Stimulated activated naive CD8-positive, alpha-beta T cell treated with anti-CD3 and anti-CD28 coated beads, Interleukin-15, amount 100 ng/mL, for 72 hours (primary cell): ENCODE results near the gene SLC18A3.
A peak's percentile ranks its signal among the peaks of the same experiment; 100 is the strongest.

Experiments
- ATAC-seq: fragments of 150-1000 bp; cut with Tn5 transposase; 2 replicates; pipeline ENCODE4 v1.10.0; 2021; ENCODE audit warnings: mild to moderate bottlenecking, moderate library complexity
- DNase-seq, 2 donors: peaks; one replicate each; pipeline ENCODE4 v3.0.0; 2021 to 2022
- H3K27ac Mint-ChIP-seq, 2 donors: one replicate each; pipeline ENCODE4 v1.8.0; 2022; ENCODE audit warnings: mild to moderate bottlenecking in 2 of 2, mixed read lengths in 2 of 2, moderate library complexity in 2 of 2
- H3K27me3 Mint-ChIP-seq: one replicate; pipeline ENCODE4 v1.8.0; 2022; ENCODE audit warnings: mixed read lengths
- H3K4me1 Mint-ChIP-seq: one replicate; pipeline ENCODE4 v1.8.0; 2022; ENCODE audit warnings: mild to moderate bottlenecking, mixed read lengths
- H3K4me3 Mint-ChIP-seq, 2 donors: one replicate each; pipeline ENCODE4 v1.8.0; 2022; ENCODE audit warnings: mild to moderate bottlenecking in 2 of 2, mixed read lengths in 2 of 2, moderate library complexity in 1 of 2
- H3K9me3 Mint-ChIP-seq, 2 donors: one replicate each; pipeline ENCODE4 v1.8.0; 2022; ENCODE audit warnings: mixed read lengths in 2 of 2

The SLC18A3 gene

GRCh38 chr10:49613165-49613881 is 3.2 kb downstream of the SLC18A3 start:
- Mint-ChIP-seq H3K27me3 (peaks cover 98% of the 10 kb centered on the region), H3K4me3 (no peak overlapping the region), H3K27ac (no peak overlapping the region), H3K9me3 (peaks cover 0 to 15% of the 10 kb centered on the region in 2 donors), H3K4me1 (peaks cover 48% of the 10 kb centered on the region)
- DNase-seq: no peak
- no peak for ATAC-seq

- Mint-ChIP-seq H3K4me3 (no peak within 1 kb of the TSS), H3K4me1 (peaks cover 47% of the 10 kb centered on the region), H3K27me3 (peaks cover 98% of the 10 kb centered on the region)
These were observed 3.8 kb downstream of the SLC18A3 start, which contains the start of gene CHAT for GRCh38 chr10:49613882-49614241. Gene CHAT, plus strand, starts transcription at chr10:49614037. Its CDS starts 153 bp downstream, at chr10:49614190.

GRCh38 chr10:49614242-49615198 is 4.4 kb downstream of the SLC18A3 start:
- DNase-seq (no peak), ATAC-seq (peak; percentile 16)
- Mint-ChIP-seq H3K4me1 (peaks cover 40% of the 10 kb centered on the region), H3K9me3 (peaks cover 0 to 15% of the 10 kb centered on the region in 2 donors), H3K27ac (no peak overlapping the region), H3K27me3 (peaks cover 97% of the 10 kb centered on the region), H3K4me3 (no peak overlapping the region)

More at GRCh38 chr10:49613882-49614241, 3.8 kb downstream of the SLC18A3 start, which contains the start of gene CHAT:
- DNase-seq: no peak
- ATAC-seq: no peak
- Mint-ChIP-seq H3K9me3 (peaks cover 0 to 15% of the 10 kb centered on the region in 2 donors), H3K27ac (no peak within 1 kb of the TSS)

- Mint-ChIP-seq H3K27ac (no peak overlapping the region), H3K4me1 (peaks cover 40% of the 10 kb centered on the region), H3K4me3 (no peak overlapping the region), H3K9me3 (peaks cover 0 to 15% of the 10 kb centered on the region in 2 donors), H3K27me3 (peaks cover 97% of the 10 kb centered on the region)
- ATAC-seq: peak; percentile 10
- DNase-seq: no peak
These were observed 5.1 kb downstream of the SLC18A3 start for GRCh38 chr10:49615213-49615612.

- Mint-ChIP-seq H3K4me3 (no peak overlapping the region), H3K27me3 (peaks cover 97% of the 10 kb centered on the region), H3K4me1 (peaks cover 40% of the 10 kb centered on the region), H3K27ac (no peak overlapping the region), H3K9me3 (peaks cover 0 to 15% of the 10 kb centered on the region in 2 donors)
- no peak for DNase-seq
- no peak for ATAC-seq
These were observed 5.6 kb downstream of the SLC18A3 start for GRCh38 chr10:49615721-49616120.

- Mint-ChIP-seq H3K4me1 (peaks cover 35% of the 10 kb centered on the region), H3K4me3 (no peak overlapping the region), H3K27me3 (peaks cover 89% of the 10 kb centered on the region), H3K9me3 (peaks cover 0 to 12% of the 10 kb centered on the region in 2 donors), H3K27ac (no peak overlapping the region)
- DNase-seq (no peak), ATAC-seq (no peak)
These were observed 6.5 kb downstream of the SLC18A3 start for GRCh38 chr10:49616421-49617101.

GRCh38 chr10:49617121-49618020 is 7.3 kb downstream of the SLC18A3 start:
- Mint-ChIP-seq H3K4me1 (peaks cover 27% of the 10 kb centered on the region), H3K4me3 (no peak overlapping the region), H3K27ac (no peak overlapping the region), H3K9me3 (peaks cover 0 to 4% of the 10 kb centered on the region in 2 donors), H3K27me3 (peaks cover 81% of the 10 kb centered on the region)
- no peak for DNase-seq
- ATAC-seq: no peak

GRCh38 chr10:49618821-49619220 is 8.7 kb downstream of the SLC18A3 start:
- peaks cover 66% of the 10 kb centered on the region for H3K27me3 Mint-ChIP-seq
- no peak overlapping the region for H3K4me3 Mint-ChIP-seq
- DNase-seq (no peak), ATAC-seq (no peak)
- peaks cover 14% of the 10 kb centered on the region for H3K4me1 Mint-ChIP-seq
- no peaks in the 10 kb centered on the region for H3K9me3 Mint-ChIP-seq
- H3K27ac Mint-ChIP-seq: no peak overlapping the region

- Mint-ChIP-seq H3K27me3 (peaks cover 65% of the 10 kb centered on the region), H3K4me3 (no peak overlapping the region), H3K27ac (no peak overlapping the region), H3K9me3 (no peaks in the 10 kb centered on the region), H3K4me1 (peaks cover 8% of the 10 kb centered on the region)
- DNase-seq (no peak), ATAC-seq (no peak)
These were observed 9.5 kb downstream of the SLC18A3 start for GRCh38 chr10:49619613-49620012.

- no peak for DNase-seq
- Mint-ChIP-seq H3K27me3 (peaks cover 62% of the 10 kb centered on the region), H3K9me3 (no peaks in the 10 kb centered on the region)
These were observed 10.2 kb downstream of the SLC18A3 start for GRCh38 chr10:49620286-49620810.

GRCh38 chr10:49620841-49621378 is 10.8 kb downstream of the SLC18A3 start:
- Mint-ChIP-seq H3K9me3 (no peaks in the 10 kb centered on the region), H3K27me3 (peaks cover 56% of the 10 kb centered on the region)

More at GRCh38 chr10:49620286-49620810, 10.2 kb downstream of the SLC18A3 start:
- ATAC-seq: no peak
- Mint-ChIP-seq H3K4me3 (no peak overlapping the region), H3K27ac (peak overlapping the region in 1 of 2 donors; percentile 57), H3K4me1 (peaks cover under 1% of the 10 kb centered on the region)

GRCh38 chr10:49621561-49621960 is 11.5 kb downstream of the SLC18A3 start:
- Mint-ChIP-seq H3K27ac (no peak overlapping the region), H3K9me3 (no peaks in the 10 kb centered on the region), H3K27me3 (peaks cover 50% of the 10 kb centered on the region), H3K4me3 (no peak overlapping the region), H3K4me1 (no peaks in the 10 kb centered on the region)
- ATAC-seq (no peak), DNase-seq (no peak)

More at GRCh38 chr10:49620841-49621378, 10.8 kb downstream of the SLC18A3 start:
- no peak overlapping the region for H3K27ac Mint-ChIP-seq
- ATAC-seq (no peak), DNase-seq (no peak)
- no peak overlapping the region for H3K4me3 Mint-ChIP-seq
- no peaks in the 10 kb centered on the region for H3K4me1 Mint-ChIP-seq

GRCh38 chr10:49622426-49623425 is 12.6 kb downstream of the SLC18A3 start:
- no peaks in the 10 kb centered on the region for H3K9me3 Mint-ChIP-seq

More at GRCh38 chr10:49622426-49623425, 12.6 kb downstream of the SLC18A3 start:
- Mint-ChIP-seq H3K4me1 (no peaks in the 10 kb centered on the region), H3K27ac (no peak overlapping the region), H3K27me3 (peaks cover 38% of the 10 kb centered on the region), H3K4me3 (no peak overlapping the region)
- no peak for ATAC-seq
- no peak for DNase-seq
